A673 (cell line): ENCODE data around the gene PCCA. TPM values are rescaled to one million over a fixed set of nuclear protein-coding genes. Genes with fewer than 3 reads are reported as not detected.

Experiments used
- BruUV-seq: library from RNA; stranded (reverse); fragments of 400-500 nt; replicated peaks from 2 replicates; lab custom pipeline; 2021; lab: Mats Ljungman, UMichigan
- CTCF ChIA-PET: fragments of 300-600 bp; sonication (Branson Sonifier 250); formaldehyde crosslinking; loops from one replicate; lab custom pipeline; 2022; ENCODE audit warnings: antibody characterized with exemption; lab: Charles Lee
- POLR2A ChIA-PET: fragments of 300-600 bp; sonication (Branson Sonifier 250); formaldehyde crosslinking; loops from one replicate; lab custom pipeline; 2022; ENCODE audit warnings: antibody characterized with exemption; ENCODE audit not compliant: low non-redundant PET; lab: Charles Lee
- DNase-seq: peaks from one replicate; pipeline ENCODE4 v3.0.0-alpha.2; 2015; ENCODE audit warnings: low spot score
- H3K27ac ChIP-seq: fragments of 200-600 bp; sonication (generic); 2 replicates; pipeline ENCODE4 v1.5.1; 2016; ENCODE audit warnings: mixed run types, low read depth, mild to moderate bottlenecking, mixed read lengths, antibody characterized with exemption, low read length; ENCODE audit not compliant: poor library complexity, severe bottlenecking
- H3K27me3 ChIP-seq: fragments of 200-600 bp; sonication (generic); replicated peaks from 2 replicates; pipeline ENCODE4 v1.6.1; 2017; ENCODE audit warnings: mixed run types, low read depth, mild to moderate bottlenecking, mixed read lengths, antibody characterized with exemption, low read length; ENCODE audit not compliant: insufficient read depth, poor library complexity
- H3K36me3 ChIP-seq: fragments of 200-600 bp; sonication (generic); 2 replicates; pipeline ENCODE4 v1.6.1; 2016; ENCODE audit warnings: mixed run types, mild to moderate bottlenecking, mixed read lengths, antibody characterized with exemption, low read length; ENCODE audit not compliant: insufficient read depth, poor library complexity, severe bottlenecking
- H3K4me1 ChIP-seq: fragments of 200-600 bp; sonication (generic); 2 replicates; pipeline ENCODE4 v1.6.1; 2017; ENCODE audit warnings: mixed run types, mild to moderate bottlenecking, mixed read lengths, antibody characterized with exemption, low read length; ENCODE audit not compliant: insufficient read depth, poor library complexity, severe bottlenecking
- H3K4me3 ChIP-seq: fragments of 200-600 bp; sonication (generic); 2 replicates; pipeline ENCODE4 v1.5.1; 2016; ENCODE audit warnings: low read depth, mixed run types, mild to moderate bottlenecking, mixed read lengths, low read length; ENCODE audit not compliant: poor library complexity, severe bottlenecking
- H3K9me3 ChIP-seq: fragments of 200-600 bp; sonication (generic); 2 replicates; pipeline ENCODE4 v1.6.1; 2016; ENCODE audit warnings: mixed run types, low read depth, mild to moderate bottlenecking, mixed read lengths, antibody characterized with exemption, low read length; ENCODE audit not compliant: poor library complexity, severe bottlenecking
- EZH2 ChIP-seq: fragments of 200-600 bp; sonication (generic); IDR thresholded peaks from 2 replicates; pipeline ENCODE4 v1.6.1; 2017; ENCODE audit warnings: borderline replicate concordance, low read depth, mild to moderate bottlenecking, mixed read lengths, antibody characterized with exemption, low read length; ENCODE audit not compliant: poor library complexity, severe bottlenecking
- intact Hi-C: fragments of 100-400 bp; cut with micrococcal nuclease; formaldehyde crosslinking; loops from one replicate; pipeline ENCODE4 v1.10.0; 2022; ENCODE audit not compliant: unreplicated experiment
- total RNA-seq: library from RNA; stranded (reverse); gene quantifications from 2 replicates; pipeline ENCODE4 v1.2.3, GENCODE V29; 2021
- TF ChIP-seq, protein P1 (sequence below): fragments of 300-800, 200-600 bp; sonication (generic); conservative IDR thresholded peaks from 2 replicates; pipeline ENCODE4 v1.5.1; 2017; ENCODE audit warnings: low read depth, mild to moderate bottlenecking, antibody characterized with exemption, low read length, moderate library complexity, mixed read lengths

The PCCA gene
- total RNA-seq, 1 experiment from 2014 or later = 93.0 TPM

DNA sequence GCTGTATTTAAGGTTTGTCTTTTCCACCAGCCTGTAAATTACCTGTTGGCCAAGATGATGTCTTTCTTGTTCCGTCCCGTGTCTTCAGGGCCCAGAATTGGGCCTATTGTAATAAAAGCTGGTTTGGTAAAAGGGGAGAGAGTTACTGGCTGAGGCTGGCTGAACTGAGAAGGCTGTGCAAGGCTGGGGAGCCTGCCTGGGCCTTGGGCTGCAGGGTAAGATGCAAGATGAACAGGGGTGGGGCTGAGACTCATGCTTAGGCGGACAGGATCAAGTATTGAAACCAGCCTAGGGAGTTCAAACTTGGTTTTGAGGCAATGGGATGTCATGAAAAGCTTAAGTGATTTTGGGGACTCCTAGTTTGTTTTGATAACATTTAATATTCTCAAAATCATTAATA, 142.3 kb downstream of the PCCA start:
- CTCF ChIA-PET = no interaction called here
- no peak for TF ChIP-seq EZH2
- TF ChIP-seq, protein P1, sequence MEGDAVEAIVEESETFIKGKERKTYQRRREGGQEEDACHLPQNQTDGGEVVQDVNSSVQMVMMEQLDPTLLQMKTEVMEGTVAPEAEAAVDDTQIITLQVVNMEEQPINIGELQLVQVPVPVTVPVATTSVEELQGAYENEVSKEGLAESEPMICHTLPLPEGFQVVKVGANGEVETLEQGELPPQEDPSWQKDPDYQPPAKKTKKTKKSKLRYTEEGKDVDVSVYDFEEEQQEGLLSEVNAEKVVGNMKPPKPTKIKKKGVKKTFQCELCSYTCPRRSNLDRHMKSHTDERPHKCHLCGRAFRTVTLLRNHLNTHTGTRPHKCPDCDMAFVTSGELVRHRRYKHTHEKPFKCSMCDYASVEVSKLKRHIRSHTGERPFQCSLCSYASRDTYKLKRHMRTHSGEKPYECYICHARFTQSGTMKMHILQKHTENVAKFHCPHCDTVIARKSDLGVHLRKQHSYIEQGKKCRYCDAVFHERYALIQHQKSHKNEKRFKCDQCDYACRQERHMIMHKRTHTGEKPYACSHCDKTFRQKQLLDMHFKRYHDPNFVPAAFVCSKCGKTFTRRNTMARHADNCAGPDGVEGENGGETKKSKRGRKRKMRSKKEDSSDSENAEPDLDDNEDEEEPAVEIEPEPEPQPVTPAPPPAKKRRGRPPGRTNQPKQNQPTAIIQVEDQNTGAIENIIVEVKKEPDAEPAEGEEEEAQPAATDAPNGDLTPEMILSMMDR = no peak
- intact Hi-C loops = no loop called here
- H3K4me1 ChIP-seq = peaks cover 40% of the 10 kb centered on the region
- H3K36me3 ChIP-seq = no peaks in the 10 kb centered on the region
- BruUV-seq = no TSS peak
- no peak for DNase-seq
- H3K27ac ChIP-seq = peak overlapping the region; percentile 45
- no peaks in the 10 kb centered on the region for H3K9me3 ChIP-seq
- no peaks in the 10 kb centered on the region for H3K27me3 ChIP-seq
- POLR2A ChIA-PET = no interaction called here
- no peak overlapping the region for H3K4me3 ChIP-seq

DNA sequence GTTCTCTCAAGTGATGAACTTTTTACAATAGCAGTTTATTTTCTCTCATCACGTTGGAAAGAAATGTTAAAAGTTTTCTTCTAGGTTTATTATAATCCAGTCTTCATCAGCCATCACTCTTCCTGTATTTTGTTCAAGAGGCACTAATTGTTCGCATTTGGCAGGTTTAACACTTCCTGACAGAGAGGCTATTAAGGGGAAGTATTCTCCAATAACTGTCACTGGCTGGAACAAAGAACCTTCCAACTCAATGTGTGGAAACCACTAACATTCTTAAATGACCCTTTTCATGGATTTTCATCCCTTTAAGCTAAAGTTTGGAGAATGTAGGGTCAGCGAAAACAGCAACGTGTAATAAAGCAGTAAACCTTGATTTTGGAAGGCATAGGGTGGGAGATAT, 145.1 kb downstream of the PCCA start:
- POLR2A ChIA-PET = interaction anchor here (0.6 kb wide), 3 partner anchors 65 to 73 kb away, joined by 3 to 7 read pairs (median 7); no protein-coding TSS in a partner anchor
- H3K36me3 ChIP-seq = no peaks in the 10 kb centered on the region
- no peaks in the 10 kb centered on the region for H3K27me3 ChIP-seq
- peaks cover 5% of the 10 kb centered on the region for H3K9me3 ChIP-seq
- H3K4me1 ChIP-seq = peaks cover 50% of the 10 kb centered on the region
- CTCF ChIA-PET = no interaction called here
- TF ChIP-seq, protein P1 = no peak
- no peak for TF ChIP-seq EZH2
- intact Hi-C loops = loop anchor here (2.0 kb wide), 5 partner anchors 145 to 467 kb away; partner anchors contain the start of gene PCCA
- no TSS peak for BruUV-seq
- peak overlapping the region; percentile 27 for H3K4me3 ChIP-seq
- peak; percentile 93 for DNase-seq
- peak overlapping the region; percentile 74 for H3K27ac ChIP-seq

DNA sequence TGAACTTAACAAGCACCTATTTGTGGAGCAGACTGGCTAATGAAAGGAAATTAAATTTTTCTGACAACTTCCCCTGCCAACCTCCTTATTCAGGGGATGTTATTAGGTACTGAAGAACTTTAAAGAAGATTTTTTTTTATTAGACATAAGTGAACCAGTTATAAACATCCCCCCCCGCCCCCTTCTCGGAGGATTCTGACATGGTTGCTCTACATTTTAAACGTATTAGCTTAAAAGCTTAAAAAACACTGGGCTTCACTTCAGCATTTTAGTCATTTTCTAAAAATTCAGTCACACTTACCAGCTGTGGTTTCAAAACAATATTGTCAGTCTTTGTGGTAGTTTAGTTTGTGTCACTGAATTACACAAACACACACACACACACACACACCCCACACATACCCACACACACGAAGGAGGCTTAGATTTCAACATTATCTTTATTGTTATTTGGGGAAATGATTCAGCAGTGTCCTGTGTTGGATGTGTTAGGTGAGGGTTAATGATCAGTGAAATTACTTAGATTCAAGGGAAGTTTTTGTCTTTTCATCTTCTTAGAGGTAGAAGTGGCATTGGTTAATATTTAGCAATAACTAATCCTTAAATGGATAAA, 145.7 kb downstream of the PCCA start:
- H3K36me3 ChIP-seq = no peaks in the 10 kb centered on the region
- no TSS peak for BruUV-seq
- H3K9me3 ChIP-seq = peaks cover 5% of the 10 kb centered on the region
- no peaks in the 10 kb centered on the region for H3K27me3 ChIP-seq
- H3K4me1 ChIP-seq = peaks cover 51% of the 10 kb centered on the region
- TF ChIP-seq EZH2 = no peak
- TF ChIP-seq, protein P1 = no peak
- POLR2A ChIA-PET = interaction anchor here (0.6 to 1.3 kb wide), 2 partner anchors 64 kb away, joined by 7 to 10 read pairs; no protein-coding TSS in a partner anchor
- peak overlapping the region; percentile 27 for H3K4me3 ChIP-seq
- CTCF ChIA-PET = interaction anchor here (0.6 to 1.2 kb wide), 6 partner anchors 50 to 791 kb away, joined by 3 to 7 read pairs (median 4); no protein-coding TSS in a partner anchor
- peak; percentile 71 for DNase-seq
- peak overlapping the region; percentile 74 for H3K27ac ChIP-seq
- intact Hi-C loops = loop anchor here (1.0 to 5.0 kb wide), 8 partner anchors 64 to 576 kb away; partner anchors contain the start of gene PCCA
